K562 (cell line): ENCODE data around the gene MSTN. TPM values are rescaled to one million over a fixed set of nuclear protein-coding genes. Genes with fewer than 3 reads are reported as not detected.
A peak's percentile ranks its signal among the peaks of the same experiment; 100 is the strongest.

Source experiments
- ATAC-seq: fragments of 200-7000 bp; cut with Tn5 transposase; 3 replicates; pipeline ENCODE4 v1.9.1; 2020; ENCODE audit warnings: moderate library complexity
- BruUV-seq: library from RNA; stranded (reverse); fragments of 400-500 nt; replicated peaks from 2 replicates; lab custom pipeline; 2021; lab: Mats Ljungman, UMichigan
- CTCF ChIA-PET: fragments of 300-600 bp; formaldehyde crosslinking; extraction: SDS; loops from one replicate; lab custom pipeline; 2021; ENCODE audit warnings: low intra/inter-chr PET ratio; lab: Yijun Ruan, JAX
- POLR2A ChIA-PET: fragments of 300-600, 350-650 bp; sonication (Branson Sonifier 250); formaldehyde crosslinking; extraction: SDS; loops from one replicate; lab custom pipeline; 2021; ENCODE audit warnings: antibody characterized with exemption, inconsistent platforms; lab: Yijun Ruan, JAX
- DNase-seq, 4 experiments: peaks; one replicate each; pipeline versions ENCODE4 v3.0.0 to v3.0.0-alpha.2; 2011 to 2018; ENCODE audit warnings: low spot score in 3 of 4, mixed read lengths in 3 of 4; ENCODE audit errors: extremely low read depth in 1 of 4
- FAIRE-seq: peaks from 2 replicates; lab custom pipeline; 2011; peaks lifted over from hg19 to GRCh38; lab: Jason Lieb, UNC
- H2AFZ ChIP-seq: 2 replicates; pipeline ENCODE4 v1.6.0; 2011; ENCODE audit warnings: low read depth, low read length, control low read depth, inconsistent platforms
- H3K27ac ChIP-seq: fragments of 200-600 bp; 3 replicates; pipeline ENCODE4 v1.8.0; 2011; ENCODE audit warnings: low read depth, mild to moderate bottlenecking, control low read depth, inconsistent platforms, low read length, moderate library complexity, mixed read lengths; ENCODE audit errors: extremely low read depth
- H3K27me3 ChIP-seq, 2 experiments: fragments of 300-600 bp in 1 of 2; 2 replicates in 1 of 2; 3 replicates in 1 of 2; pipeline versions ENCODE4 v1.6.0 to v1.8.0; 2011; ENCODE audit warnings: inconsistent platforms in 2 of 2, low read length in 2 of 2, mild to moderate bottlenecking in 1 of 2, mixed read lengths in 1 of 2, moderate library complexity in 1 of 2; ENCODE audit not compliant: control insufficient read depth in 2 of 2, insufficient read depth in 2 of 2
- H3K36me3 ChIP-seq: fragments of 300-600 bp; 3 replicates; pipeline ENCODE4 v1.8.0; 2011; ENCODE audit warnings: mild to moderate bottlenecking, low read length, inconsistent platforms; ENCODE audit not compliant: control insufficient read depth, insufficient read depth
- H3K4me1 ChIP-seq, 2 experiments: fragments of 200-600 bp in 1 of 2; replicated peaks in 1 of 2; 2 replicates in 1 of 2; 3 replicates in 1 of 2; pipeline versions ENCODE4 v1.5.1 to v1.8.0; 2011; ENCODE audit warnings: inconsistent platforms in 2 of 2, low read length in 2 of 2, mild to moderate bottlenecking in 1 of 2, mixed read lengths in 1 of 2, moderate library complexity in 1 of 2; ENCODE audit not compliant: control insufficient read depth in 2 of 2, insufficient read depth in 2 of 2
- H3K4me2 ChIP-seq: 2 replicates; pipeline ENCODE4 v1.6.1; 2011; ENCODE audit warnings: low read length, control low read depth, inconsistent platforms, mixed read lengths; ENCODE audit not compliant: insufficient read depth
- H3K4me3 ChIP-seq: fragments of 200-600 bp; sonication (generic), shearing (Covaris generic); 2 replicates; pipeline ENCODE4 v1.5.1; 2016; ENCODE audit warnings: control low read depth, inconsistent platforms
- H3K79me2 ChIP-seq: fragments of 200-600 bp; 3 replicates; pipeline ENCODE4 v1.8.0; 2011; ENCODE audit warnings: low read length, inconsistent platforms; ENCODE audit not compliant: control insufficient read depth, insufficient read depth
- H3K9ac ChIP-seq, 2 experiments: 2 replicates each; pipeline versions ENCODE4 v1.6.0 to v1.6.1; 2011; ENCODE audit warnings: low read depth in 2 of 2, low read length in 2 of 2, control low read depth in 1 of 2, inconsistent platforms in 1 of 2, mild to moderate bottlenecking in 1 of 2, mixed read lengths in 1 of 2; ENCODE audit not compliant: insufficient read depth in 1 of 2
- H3K9me1 ChIP-seq: one replicate; pipeline ENCODE4 v1.6.0; 2011; ENCODE audit warnings: inconsistent platforms, mild to moderate bottlenecking, low read length, moderate library complexity; ENCODE audit not compliant: control insufficient read depth, insufficient read depth
- H3K9me3 ChIP-seq: replicated peaks from 2 replicates; pipeline ENCODE4 v1.5.1; 2011; ENCODE audit warnings: low read depth, low read length, inconsistent platforms; ENCODE audit not compliant: control insufficient read depth, insufficient read depth
- H4K20me1 ChIP-seq: replicated peaks from 2 replicates; pipeline ENCODE4 v1.6.1; 2011; ENCODE audit warnings: low read length, inconsistent platforms, mixed read lengths; ENCODE audit not compliant: control insufficient read depth, insufficient read depth
- ATF1 ChIP-seq, 2 experiments: fragments of 450-650 bp in 1 of 2; IDR thresholded peaks; 2 replicates each; pipeline ENCODE4 v1.6.1; 2016; ENCODE audit warnings: missing compliant biosample characterization in 1 of 2, missing genetic modification characterization in 1 of 2
- ELK1 ChIP-seq: sonication (generic); formaldehyde crosslinking; IDR thresholded peaks from 2 replicates; pipeline ENCODE4 v1.8.1; 2022; ENCODE audit warnings: missing genetic modification reagents
- ERF ChIP-seq: fragments of 450-650 bp; formaldehyde crosslinking; IDR thresholded peaks from 2 replicates; pipeline ENCODE4 v1.4.0; 2020; ENCODE audit warnings: mild to moderate bottlenecking, mixed read lengths
- FOXP4 ChIP-seq: sonication (generic); formaldehyde crosslinking; IDR thresholded peaks from 2 replicates; pipeline ENCODE4 v1.8.0; 2022; ENCODE audit warnings: mild to moderate bottlenecking, missing genetic modification reagents, borderline replicate concordance
- HMGN3 ChIP-seq: IDR thresholded peaks from 2 replicates; pipeline ENCODE4 v1.6.1; 2011; ENCODE audit warnings: borderline replicate concordance, low read depth, mild to moderate bottlenecking, mixed read lengths, low read length; ENCODE audit not compliant: insufficient read length; ENCODE audit errors: extremely low read depth
- KDM5B ChIP-seq: fragments of 200-600 bp; sonication (generic); IDR thresholded peaks from 2 replicates; pipeline ENCODE4 v1.6.1; 2012; ENCODE audit warnings: low read depth, mild to moderate bottlenecking, moderate library complexity, low read length, control low read depth, inconsistent platforms; ENCODE audit not compliant: insufficient replicate concordance
- KLF1 ChIP-seq: fragments of 450-650 bp; IDR thresholded peaks from 2 replicates; pipeline ENCODE4 v1.6.1; 2016; ENCODE audit warnings: missing genetic modification characterization, missing compliant biosample characterization
- MAFG ChIP-seq: fragments of 450-650 bp; conservative IDR thresholded peaks from 2 replicates; pipeline ENCODE4 v1.6.1; 2016; ENCODE audit warnings: missing genetic modification characterization, missing compliant biosample characterization
- POLR2A ChIP-seq: fragments of 450-650 bp; conservative IDR thresholded peaks from 2 replicates; pipeline ENCODE4 v1.6.1; 2016
- USF1 ChIP-seq: sonication (generic); formaldehyde crosslinking; IDR thresholded peaks from 2 replicates; pipeline ENCODE4 v1.9.0; 2022; ENCODE audit warnings: mild to moderate bottlenecking, missing genetic modification reagents
- ZBTB26 ChIP-seq: fragments of 450-650 bp; formaldehyde crosslinking; IDR thresholded peaks from 2 replicates; pipeline ENCODE4 v1.4.0; 2022; ENCODE audit warnings: missing genetic modification characterization
- ZBTB43 ChIP-seq: sonication (generic); formaldehyde crosslinking; IDR thresholded peaks from 2 replicates; pipeline ENCODE4 v1.8.0; 2023; ENCODE audit warnings: mild to moderate bottlenecking, missing genetic modification reagents
- WGBS: fragments of 100-300 bp; shearing (Covaris generic); methylation state at CpG from one replicate; pipeline ENCODE4 v1.1.6; 2016; ENCODE audit warnings: low coverage, mixed read lengths; ENCODE audit not compliant: insufficient coverage; ENCODE audit errors: missing lambda C conversion rate; 5-methylcytosine and 5-hydroxymethylcytosine counted together
- in situ Hi-C: fragments of 300-500 bp; cut with MboI; formaldehyde crosslinking; loops from 4 replicates; pipeline ENCODE4 v1.15.0; 2018; ENCODE audit warnings: inconsistent platforms, mixed read lengths
- intact Hi-C: fragments of 100-400 bp; cut with micrococcal nuclease; formaldehyde crosslinking; loops from 2 replicates; pipeline ENCODE4 v1.14.2; 2022
- polyA plus RNA-seq, 8 experiments: library from polyadenylated mRNA; depleted of rRNA in 4 of 8; stranded (reverse) in 5 of 8; unstranded in 3 of 8; fragments of >200 nt; fragmentation: Nextera tagmentation in 2 of 8; fragmentation: Illumina TruSeq in 1 of 8; extraction: Ambion mirVana in 2 of 8; extraction: Trizol in 1 of 8; gene quantifications; 2 replicates each; pipeline versions ENCODE4 v1.2.1 to v1.2.3, GENCODE V29; 2011 to 2014; ENCODE audit warnings: inconsistent platforms in 1 of 8, missing spikeins in 1 of 8
- total RNA-seq, 7 experiments: library from RNA; depleted of rRNA in 6 of 7; stranded (reverse); fragments of >200 nt in 6 of 7; fragmentation: Illumina TruSeq in 2 of 7; extraction: Trizol in 2 of 7; gene quantifications; 2 replicates each; pipeline versions ENCODE4 v1.2.1 to v1.2.3, GENCODE V29; 2011 to 2021; ENCODE audit warnings: low replicate concordance in 1 of 7

MSTN gene
- total and polyA plus RNA-seq, 9 of the 15 experiments (the other 6 are each of a cell fraction or from before 2014, with no cell fraction given): not detected

- no peak for TF ChIP-seq FOXP4 (CRISPR knock-in tag)
Measured at GRCh38 chr2:190063624-190064023, 1.1 kb upstream of the MSTN start (continued).

- intact Hi-C loops (no loop called here), in situ Hi-C loops (loop anchor here (25.0 kb wide), 1 partner anchor 575 kb away; no protein-coding TSS in a partner anchor)
- ATAC-seq: peak; percentile 28; the same call in 1 of the 3 replicates
- Histone ChIP-seq H4K20me1 (no peaks in the 10 kb centered on the region), H3K27me3 (no peaks in the 10 kb centered on the region), H3K4me2 (no peak overlapping the region), H3K9ac (no peak overlapping the region), H3K4me3 (no peak overlapping the region), H3K9me3 (no peaks in the 10 kb centered on the region), H3K4me1 (no peaks in the 10 kb centered on the region), H3K27ac (no peak overlapping the region), H3K36me3 (no peaks in the 10 kb centered on the region), H3K9me1 (no peaks in the 10 kb centered on the region), H2AFZ (peak overlapping the region; percentile 59), H3K79me2 (no peaks in the 10 kb centered on the region)
- BruUV-seq: no TSS peak
- ChIA-PET CTCF (no interaction called here), POLR2A (no interaction called here)
- FAIRE-seq: no peak
- WGBS: 11% methylated on average over 6 of the region's 6 CpGs
- no peak for DNase-seq
- no peak for TF ChIP-seq ZBTB43 (CRISPR knock-in tag)
- no peak for TF ChIP-seq ELK1
- TF ChIP-seq KDM5B: no peak
- no peak for TF ChIP-seq ATF1 (CRISPR knock-in tag; IDR thresholded peaks at IDR 0.05)
- no peak for TF ChIP-seq ATF1 (tag; IDR thresholded peaks at IDR 0.05)
- TF ChIP-seq KLF1: no peak
- no peak for TF ChIP-seq ZBTB26 (CRISPR knock-in tag)
- no peak for TF ChIP-seq ERF (CRISPR knock-in tag)
- no peak for TF ChIP-seq HMGN3
- TF ChIP-seq USF1 (CRISPR knock-in tag): no peak
- no peak for TF ChIP-seq POLR2A
- no peak for TF ChIP-seq MAFG (tag)
Measured at GRCh38 chr2:190062053-190062452, 476 bp downstream of the MSTN start.
